HepG2 (cell line): Measurements from ENCODE around the gene PTPRD. TPM values are rescaled to one million over a fixed set of nuclear protein-coding genes. Genes with fewer than 3 reads are reported as not detected.
A peak's percentile ranks its signal among the peaks of the same experiment; 100 is the strongest.

Experiments
- ATAC-seq: fragments of 200-7000 bp; cut with Tn5 transposase; 3 replicates; pipeline ENCODE4 v1.9.1; 2020; ENCODE audit warnings: mild to moderate bottlenecking, moderate library complexity
- BruUV-seq: library from RNA; stranded (reverse); fragments of 400-500 nt; replicated peaks from 2 replicates; lab custom pipeline; 2021; lab: Mats Ljungman, UMichigan
- CTCF ChIA-PET: fragments of 300-600 bp; formaldehyde crosslinking; extraction: SDS; loops from one replicate; lab custom pipeline; 2021; ENCODE audit warnings: low total read pairs, inconsistent platforms, low intra/inter-chr PET ratio; lab: Yijun Ruan, JAX
- POLR2A ChIA-PET: fragments of 350-600 bp; sonication (Branson Sonifier 250); formaldehyde crosslinking; loops from one replicate; lab custom pipeline; 2020; ENCODE audit warnings: antibody characterized with exemption, inconsistent platforms; lab: Yijun Ruan, JAX
- DNase-seq: peaks from one replicate; pipeline ENCODE4 v3.0.0-alpha.2; 2015; ENCODE audit warnings: low spot score
- FAIRE-seq: peaks from 3 replicates; lab custom pipeline; 2011; peaks lifted over from hg19 to GRCh38; lab: Jason Lieb, UNC
- H2AFZ ChIP-seq: one replicate; pipeline ENCODE4 v1.6.1; 2011; ENCODE audit warnings: low read length, inconsistent platforms
- H3K27ac ChIP-seq: fragments of 300-600 bp; 3 replicates; pipeline ENCODE4 v1.8.0; 2011; ENCODE audit warnings: mixed run types, mild to moderate bottlenecking, mixed read lengths, low read length, inconsistent platforms; ENCODE audit not compliant: insufficient read depth; ENCODE audit errors: extremely low read length
- H3K27me3 ChIP-seq, 2 experiments: fragments of 200-600 bp in 1 of 2; 2 replicates in 1 of 2; 3 replicates in 1 of 2; pipeline versions ENCODE4 v1.6.0 to v1.8.0; 2011; ENCODE audit warnings: low read length in 2 of 2, mild to moderate bottlenecking in 2 of 2, moderate library complexity in 2 of 2, inconsistent platforms in 1 of 2; ENCODE audit not compliant: insufficient read depth in 2 of 2, control insufficient read depth in 1 of 2
- H3K36me3 ChIP-seq, 2 experiments: fragments of 200-600 bp in 1 of 2; replicated peaks in 1 of 2; 2 replicates in 1 of 2; 3 replicates in 1 of 2; pipeline versions ENCODE4 v1.5.1 to v1.8.0; 2011; ENCODE audit warnings: low read length in 2 of 2, inconsistent platforms in 1 of 2; ENCODE audit not compliant: insufficient read depth in 2 of 2, control insufficient read depth in 1 of 2
- H3K4me1 ChIP-seq: 2 replicates; pipeline ENCODE4 v1.5.1; 2012; ENCODE audit warnings: low read length, inconsistent platforms; ENCODE audit not compliant: insufficient read depth
- H3K4me2 ChIP-seq: 2 replicates; pipeline ENCODE4 v1.6.0; 2011; ENCODE audit warnings: low read depth, low read length, inconsistent platforms
- H3K4me3 ChIP-seq, 3 experiments: fragments of 200-600 bp in 1 of 3; sonication (generic), shearing (Covaris generic) in 1 of 3; replicated peaks in 1 of 3; 2 replicates each; pipeline ENCODE4 v1.5.1; 2011 to 2016; ENCODE audit warnings: low read length in 3 of 3, inconsistent platforms in 2 of 3, low read depth in 2 of 3, mild to moderate bottlenecking in 2 of 3, control low read depth in 1 of 3, mixed read lengths in 1 of 3; ENCODE audit not compliant: insufficient read depth in 1 of 3
- H3K79me2 ChIP-seq: one replicate; pipeline ENCODE4 v1.6.1; 2011; ENCODE audit warnings: low read length, inconsistent platforms; ENCODE audit not compliant: insufficient read depth
- H3K9ac ChIP-seq: 2 replicates; pipeline ENCODE4 v1.6.0; 2011; ENCODE audit warnings: mild to moderate bottlenecking, low read depth, low read length, inconsistent platforms; ENCODE audit not compliant: insufficient read depth
- H3K9me3 ChIP-seq: 2 replicates; pipeline ENCODE4 v1.5.1; 2012; ENCODE audit warnings: mild to moderate bottlenecking, low read length
- H4K20me1 ChIP-seq: 2 replicates; pipeline ENCODE4 v1.6.0; 2011; ENCODE audit warnings: inconsistent platforms, mild to moderate bottlenecking, low read length, moderate library complexity; ENCODE audit not compliant: insufficient read depth
- CENPX ChIP-seq: sonication (generic); formaldehyde crosslinking; IDR thresholded peaks from 2 replicates; pipeline ENCODE4 v1.9.0; 2021; ENCODE audit warnings: mild to moderate bottlenecking, missing genetic modification reagents, moderate library complexity
- CREB1 ChIP-seq, 2 experiments: fragments of 450-650 bp in 1 of 2; IDR thresholded peaks; 2 replicates each; pipeline ENCODE4 v1.6.1; 2016 to 2017; ENCODE audit warnings: control low read depth in 1 of 2, mild to moderate bottlenecking in 1 of 2, missing compliant biosample characterization in 1 of 2, missing genetic modification characterization in 1 of 2
- HNF4A ChIP-seq: sonication (generic); formaldehyde crosslinking; IDR thresholded peaks from 2 replicates; pipeline ENCODE4 v1.4.0; 2020; ENCODE audit warnings: missing genetic modification reagents
- MEIS2 ChIP-seq: sonication (generic); formaldehyde crosslinking; IDR thresholded peaks from 2 replicates; pipeline ENCODE4 v1.9.0; 2021; ENCODE audit warnings: mild to moderate bottlenecking, missing genetic modification reagents
- NKX3-1 ChIP-seq: sonication (generic); formaldehyde crosslinking; IDR thresholded peaks from 2 replicates; pipeline ENCODE4 v1.5.0; 2020; ENCODE audit warnings: missing genetic modification reagents
- SYNCRIP ChIP-seq: fragments of 200-400 bp; formaldehyde crosslinking; IDR thresholded peaks from 2 replicates; pipeline ENCODE4 v1.6.1; 2018; ENCODE audit warnings: mild to moderate bottlenecking, low read depth, low read length; ENCODE audit not compliant: insufficient read depth
- TARDBP ChIP-seq: sonication (generic); formaldehyde crosslinking; IDR thresholded peaks from 2 replicates; pipeline ENCODE4 v1.8.0; 2022; ENCODE audit warnings: mild to moderate bottlenecking, missing genetic modification reagents
- ZBTB38 ChIP-seq: sonication (generic); formaldehyde crosslinking; IDR thresholded peaks from 2 replicates; pipeline ENCODE4 v1.5.1; 2020; ENCODE audit warnings: mild to moderate bottlenecking, missing genetic modification reagents
- WGBS: methylation state at CpG from one replicate; pipeline ENCODE4 v1.1.6; 2017; ENCODE audit warnings: low lambda C conversion rate; 5-methylcytosine and 5-hydroxymethylcytosine counted together
- in situ Hi-C: cut with HindIII; loops from 2 replicates; pipeline ENCODE4 v1.10.0; 2017; ENCODE audit warnings: low pct_unique_long_range_greater_than_20kb; ENCODE audit not compliant: extremely low pct_ligation_motif_present
- intact Hi-C: fragments of 100-400 bp; cut with micrococcal nuclease; formaldehyde crosslinking; loops from one replicate; pipeline ENCODE4 v1.10.0; 2022; ENCODE audit not compliant: unreplicated experiment
- polyA plus RNA-seq, 8 experiments: library from polyadenylated mRNA; depleted of rRNA in 3 of 8; stranded (reverse) in 7 of 8; unstranded in 1 of 8; fragments of >200 nt; fragmentation: Illumina TruSeq in 4 of 8; extraction: Trizol in 4 of 8; gene quantifications; 2 replicates each; pipeline versions ENCODE4 v1.2.1 to v1.2.3, GENCODE V29; 2011 to 2016; ENCODE audit warnings: low read depth in 4 of 8, missing spikeins in 1 of 8, mixed read lengths in 1 of 8; ENCODE audit not compliant: insufficient read depth in 1 of 8
- total RNA-seq, 5 experiments: library from RNA; depleted of rRNA; stranded (reverse); fragments of >200 nt; fragmentation: Illumina TruSeq; extraction: Trizol; gene quantifications; 2 replicates each; pipeline ENCODE4 v1.2.3, GENCODE V29; 2016; ENCODE audit warnings: low read depth in 1 of 5
- TF ChIP-seq, protein P1 (sequence below): sonication (generic); formaldehyde crosslinking; conservative IDR thresholded peaks from 2 replicates; pipeline ENCODE4 v1.4.0; 2020; ENCODE audit warnings: mild to moderate bottlenecking, missing genetic modification reagents, moderate library complexity
- TF ChIP-seq, protein P2 (sequence below): sonication (generic); formaldehyde crosslinking; IDR thresholded peaks from 2 replicates; pipeline ENCODE4 v1.4.0; 2020; ENCODE audit warnings: missing genetic modification reagents, borderline replicate concordance
- TF ChIP-seq, protein P3 (sequence below): sonication (generic); formaldehyde crosslinking; IDR thresholded peaks from 2 replicates; pipeline ENCODE4 v1.4.0; 2020; ENCODE audit warnings: missing genetic modification reagents, borderline replicate concordance

Gene PTPRD
- total and polyA plus RNA-seq, 2 of the 13 experiments (the other 11 are each of a cell fraction or from before 2014, with no cell fraction given): 0.05 TPM; not detected in 1

DNA sequence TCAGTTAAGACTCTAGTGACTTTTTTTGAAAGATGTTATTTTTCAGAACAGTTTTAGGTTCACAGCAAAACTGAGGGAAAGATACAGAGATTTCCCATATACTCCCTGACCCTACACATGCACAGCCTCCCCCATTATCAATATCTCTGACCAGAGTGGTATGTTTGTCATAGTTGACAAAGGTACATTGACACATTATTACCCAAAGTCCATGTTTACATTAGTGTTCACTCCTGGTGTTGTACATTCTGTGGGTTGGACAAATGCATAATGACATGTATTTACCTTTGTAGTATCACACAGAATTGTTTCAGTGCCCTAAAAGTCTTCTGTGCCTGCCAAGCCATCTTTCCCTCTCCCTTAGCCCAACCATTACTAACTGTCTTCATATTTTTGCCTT, 2342.6 kb downstream of the PTPRD start (continued):
- TF ChIP-seq, protein P1, sequence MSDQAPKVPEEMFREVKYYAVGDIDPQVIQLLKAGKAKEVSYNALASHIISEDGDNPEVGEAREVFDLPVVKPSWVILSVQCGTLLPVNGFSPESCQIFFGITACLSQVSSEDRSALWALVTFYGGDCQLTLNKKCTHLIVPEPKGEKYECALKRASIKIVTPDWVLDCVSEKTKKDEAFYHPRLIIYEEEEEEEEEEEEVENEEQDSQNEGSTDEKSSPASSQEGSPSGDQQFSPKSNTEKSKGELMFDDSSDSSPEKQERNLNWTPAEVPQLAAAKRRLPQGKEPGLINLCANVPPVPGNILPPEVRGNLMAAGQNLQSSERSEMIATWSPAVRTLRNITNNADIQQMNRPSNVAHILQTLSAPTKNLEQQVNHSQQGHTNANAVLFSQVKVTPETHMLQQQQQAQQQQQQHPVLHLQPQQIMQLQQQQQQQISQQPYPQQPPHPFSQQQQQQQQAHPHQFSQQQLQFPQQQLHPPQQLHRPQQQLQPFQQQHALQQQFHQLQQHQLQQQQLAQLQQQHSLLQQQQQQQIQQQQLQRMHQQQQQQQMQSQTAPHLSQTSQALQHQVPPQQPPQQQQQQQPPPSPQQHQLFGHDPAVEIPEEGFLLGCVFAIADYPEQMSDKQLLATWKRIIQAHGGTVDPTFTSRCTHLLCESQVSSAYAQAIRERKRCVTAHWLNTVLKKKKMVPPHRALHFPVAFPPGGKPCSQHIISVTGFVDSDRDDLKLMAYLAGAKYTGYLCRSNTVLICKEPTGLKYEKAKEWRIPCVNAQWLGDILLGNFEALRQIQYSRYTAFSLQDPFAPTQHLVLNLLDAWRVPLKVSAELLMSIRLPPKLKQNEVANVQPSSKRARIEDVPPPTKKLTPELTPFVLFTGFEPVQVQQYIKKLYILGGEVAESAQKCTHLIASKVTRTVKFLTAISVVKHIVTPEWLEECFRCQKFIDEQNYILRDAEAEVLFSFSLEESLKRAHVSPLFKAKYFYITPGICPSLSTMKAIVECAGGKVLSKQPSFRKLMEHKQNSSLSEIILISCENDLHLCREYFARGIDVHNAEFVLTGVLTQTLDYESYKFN (CRISPR knock-in tag): peak; percentile 75
- TF ChIP-seq, protein P2, sequence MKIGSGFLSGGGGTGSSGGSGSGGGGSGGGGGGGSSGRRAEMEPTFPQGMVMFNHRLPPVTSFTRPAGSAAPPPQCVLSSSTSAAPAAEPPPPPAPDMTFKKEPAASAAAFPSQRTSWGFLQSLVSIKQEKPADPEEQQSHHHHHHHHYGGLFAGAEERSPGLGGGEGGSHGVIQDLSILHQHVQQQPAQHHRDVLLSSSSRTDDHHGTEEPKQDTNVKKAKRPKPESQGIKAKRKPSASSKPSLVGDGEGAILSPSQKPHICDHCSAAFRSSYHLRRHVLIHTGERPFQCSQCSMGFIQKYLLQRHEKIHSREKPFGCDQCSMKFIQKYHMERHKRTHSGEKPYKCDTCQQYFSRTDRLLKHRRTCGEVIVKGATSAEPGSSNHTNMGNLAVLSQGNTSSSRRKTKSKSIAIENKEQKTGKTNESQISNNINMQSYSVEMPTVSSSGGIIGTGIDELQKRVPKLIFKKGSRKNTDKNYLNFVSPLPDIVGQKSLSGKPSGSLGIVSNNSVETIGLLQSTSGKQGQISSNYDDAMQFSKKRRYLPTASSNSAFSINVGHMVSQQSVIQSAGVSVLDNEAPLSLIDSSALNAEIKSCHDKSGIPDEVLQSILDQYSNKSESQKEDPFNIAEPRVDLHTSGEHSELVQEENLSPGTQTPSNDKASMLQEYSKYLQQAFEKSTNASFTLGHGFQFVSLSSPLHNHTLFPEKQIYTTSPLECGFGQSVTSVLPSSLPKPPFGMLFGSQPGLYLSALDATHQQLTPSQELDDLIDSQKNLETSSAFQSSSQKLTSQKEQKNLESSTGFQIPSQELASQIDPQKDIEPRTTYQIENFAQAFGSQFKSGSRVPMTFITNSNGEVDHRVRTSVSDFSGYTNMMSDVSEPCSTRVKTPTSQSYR (CRISPR knock-in tag): peak; percentile 69
- TF ChIP-seq CREB1 (IDR thresholded peaks at IDR 0.05) (peak; percentile 19; the same call in 1 of the 2 replicates), CREB1 (CRISPR knock-in tag; IDR thresholded peaks at IDR 0.05) (peak; percentile 49; the same call in 1 of the 2 replicates), HNF4A (CRISPR knock-in tag) (peak; percentile 84)

DNA sequence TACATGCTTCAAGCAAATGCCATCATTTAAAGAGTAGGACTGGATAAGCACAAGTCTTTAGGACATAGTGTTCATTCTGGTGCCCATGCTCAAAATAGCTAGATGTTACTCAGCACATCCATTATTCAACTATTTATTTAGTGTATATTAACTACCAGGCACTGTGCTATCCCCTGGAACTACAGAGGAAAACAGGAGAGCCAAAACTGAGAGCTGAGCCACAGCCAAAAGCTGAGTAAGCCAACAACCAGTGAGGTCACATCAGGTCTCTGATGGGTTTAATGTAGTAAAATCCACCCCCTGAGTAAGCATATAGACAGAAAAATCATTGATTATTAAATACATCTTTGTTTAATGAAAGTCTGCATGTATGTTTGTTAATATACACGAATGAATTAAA, 2343.9 kb downstream of the PTPRD start:
- FAIRE-seq: no peak
- H3K4me1 ChIP-seq: peaks cover 17% of the 10 kb centered on the region; the same call in 1 of the 2 replicates
- no peak overlapping the region for H3K4me3 ChIP-seq
- no peaks in the 10 kb centered on the region for H3K36me3 ChIP-seq
- BruUV-seq: no TSS peak
- no peak for ATAC-seq
- intact Hi-C loops (no loop called here), in situ Hi-C loops (no loop called here)
- no peaks in the 10 kb centered on the region for H3K79me2 ChIP-seq
- no peaks in the 10 kb centered on the region for H3K27me3 ChIP-seq
- H3K9me3 ChIP-seq: peaks cover 70% of the 10 kb centered on the region
- no peak for DNase-seq
- no peak overlapping the region for H3K4me2 ChIP-seq
- H2AFZ ChIP-seq: no peak overlapping the region
- H4K20me1 ChIP-seq: no peaks in the 10 kb centered on the region
- CTCF ChIA-PET: no interaction called here
- no peak overlapping the region for H3K27ac ChIP-seq
- POLR2A ChIA-PET: no interaction called here
- 26% methylated on average over 1 of the region's 1 CpG for WGBS
- no peak overlapping the region for H3K9ac ChIP-seq
- TF ChIP-seq CENPX: no peak
- TF ChIP-seq MEIS2: no peak
- TF ChIP-seq ZBTB38 (CRISPR knock-in tag): no peak
- no peak for TF ChIP-seq NKX3-1
- TF ChIP-seq TARDBP (CRISPR knock-in tag): no peak
- TF ChIP-seq, protein P3, sequence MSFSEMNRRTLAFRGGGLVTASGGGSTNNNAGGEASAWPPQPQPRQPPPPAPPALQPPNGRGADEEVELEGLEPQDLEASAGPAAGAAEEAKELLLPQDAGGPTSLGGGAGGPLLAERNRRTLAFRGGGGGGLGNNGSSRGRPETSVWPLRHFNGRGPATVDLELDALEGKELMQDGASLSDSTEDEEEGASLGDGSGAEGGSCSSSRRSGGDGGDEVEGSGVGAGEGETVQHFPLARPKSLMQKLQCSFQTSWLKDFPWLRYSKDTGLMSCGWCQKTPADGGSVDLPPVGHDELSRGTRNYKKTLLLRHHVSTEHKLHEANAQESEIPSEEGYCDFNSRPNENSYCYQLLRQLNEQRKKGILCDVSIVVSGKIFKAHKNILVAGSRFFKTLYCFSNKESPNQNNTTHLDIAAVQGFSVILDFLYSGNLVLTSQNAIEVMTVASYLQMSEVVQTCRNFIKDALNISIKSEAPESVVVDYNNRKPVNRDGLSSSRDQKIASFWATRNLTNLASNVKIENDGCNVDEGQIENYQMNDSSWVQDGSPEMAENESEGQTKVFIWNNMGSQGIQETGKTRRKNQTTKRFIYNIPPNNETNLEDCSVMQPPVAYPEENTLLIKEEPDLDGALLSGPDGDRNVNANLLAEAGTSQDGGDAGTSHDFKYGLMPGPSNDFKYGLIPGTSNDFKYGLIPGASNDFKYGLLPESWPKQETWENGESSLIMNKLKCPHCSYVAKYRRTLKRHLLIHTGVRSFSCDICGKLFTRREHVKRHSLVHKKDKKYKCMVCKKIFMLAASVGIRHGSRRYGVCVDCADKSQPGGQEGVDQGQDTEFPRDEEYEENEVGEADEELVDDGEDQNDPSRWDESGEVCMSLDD (CRISPR knock-in tag): no peak
- TF ChIP-seq SYNCRIP: no peak
